GM10847 (cell line): ENCODE results near the gene R3HDM4.

Source experiments
- POLR2A ChIP-seq: IDR thresholded peaks from 2 replicates; pipeline ENCODE4 v1.6.1; 2011; ENCODE audit not compliant: insufficient read length; ENCODE audit errors: extremely low read depth

Gene R3HDM4

GRCh38 chr19:939922-940321 lies 26.9 kb upstream of the R3HDM4 start:
- no peak for TF ChIP-seq POLR2A

- no peak for TF ChIP-seq POLR2A
Observed at GRCh38 chr19:939439-939838, 26.4 kb upstream of the R3HDM4 start.

GRCh38 chr19:938233-938923 lies 25.4 kb upstream of the R3HDM4 start:
- TF ChIP-seq POLR2A = no peak

- TF ChIP-seq POLR2A = no peak
Observed at GRCh38 chr19:937259-937694, 24.3 kb upstream of the R3HDM4 start.

GRCh38 chr19:936175-936546 lies 23.1 kb upstream of the R3HDM4 start:
- TF ChIP-seq POLR2A = no peak

GRCh38 chr19:934865-935479 lies 22.0 kb upstream of the R3HDM4 start:
- TF ChIP-seq POLR2A = no peak

- TF ChIP-seq POLR2A = no peak
Observed at GRCh38 chr19:934197-934840, 21.3 kb upstream of the R3HDM4 start.

- no peak for TF ChIP-seq POLR2A
Observed at GRCh38 chr19:933553-933882, 20.5 kb upstream of the R3HDM4 start.

GRCh38 chr19:932648-933552 lies 19.9 kb upstream of the R3HDM4 start:
- TF ChIP-seq POLR2A = no peak

GRCh38 chr19:931860-932647 lies 19.0 kb upstream of the R3HDM4 start:
- no peak for TF ChIP-seq POLR2A

- TF ChIP-seq POLR2A = no peak
Observed at GRCh38 chr19:929891-930258, 16.9 kb upstream of the R3HDM4 start.

- TF ChIP-seq POLR2A = no peak
Observed at GRCh38 chr19:929203-929890, 16.3 kb upstream of the R3HDM4 start.

GRCh38 chr19:928471-929202 lies 15.6 kb upstream of the R3HDM4 start:
- no peak for TF ChIP-seq POLR2A
